Measurements from ENCODE around the gene TSSK6.

TSSK6 gene

GRCh38 chr19:19544257-19544953 lies 29.1 kb upstream of the TSSK6 start:
- Histone ChIP-seq H3K9ac (ENCODE audit: insufficient read length, low read depth) (no peak overlapping the region), H3K36me3 (ENCODE audit: insufficient read depth, insufficient read length, low read length) (peaks cover 42% of the 10 kb centered on the region), H3K4me1 (ENCODE audit: insufficient read depth, insufficient read length) (peaks cover 31% of the 10 kb centered on the region), H3K9me3 (ENCODE audit: insufficient read depth, low read length) (no peaks in the 10 kb centered on the region), H3K4me3 (ENCODE audit: insufficient read length, low read depth) (no peak overlapping the region), H3K27me3 (ENCODE audit: insufficient read depth, insufficient read length) (peaks cover 7% of the 10 kb centered on the region)
- no peak for TF ChIP-seq ZNF274 (IDR thresholded peaks at IDR 0.05; ENCODE audit: low read depth, low read length)
- no peak for TF ChIP-seq SUZ12 (IDR thresholded peaks at IDR 0.05; ENCODE audit: extremely low read depth, insufficient read depth, insufficient read length)
- no peak for TF ChIP-seq YY1 (IDR thresholded peaks at IDR 0.05; ENCODE audit: insufficient read depth, insufficient read length)
- no peak for DNase-seq (ENCODE audit: low read depth, low spot score)

GRCh38 chr19:19543640-19544039 lies 28.3 kb upstream of the TSSK6 start:
- H3K27me3 ChIP-seq (ENCODE audit: insufficient read depth, insufficient read length) = peaks cover 7% of the 10 kb centered on the region
- peaks cover 42% of the 10 kb centered on the region for H3K36me3 ChIP-seq (ENCODE audit: insufficient read depth, insufficient read length, low read length)
- peaks cover 35% of the 10 kb centered on the region for H3K4me1 ChIP-seq (ENCODE audit: insufficient read depth, insufficient read length)
- no peak for TF ChIP-seq SUZ12 (IDR thresholded peaks at IDR 0.05; ENCODE audit: extremely low read depth, insufficient read depth, insufficient read length)
- no peak for TF ChIP-seq ZNF274 (IDR thresholded peaks at IDR 0.05; ENCODE audit: low read depth, low read length)
- no peak for TF ChIP-seq YY1 (IDR thresholded peaks at IDR 0.05; ENCODE audit: insufficient read depth, insufficient read length)
- no peak for DNase-seq (ENCODE audit: low read depth, low spot score)
- no peak overlapping the region for H3K4me3 ChIP-seq (ENCODE audit: insufficient read length, low read depth)
- no peaks in the 10 kb centered on the region for H3K9me3 ChIP-seq (ENCODE audit: insufficient read depth, low read length)
- no peak overlapping the region for H3K9ac ChIP-seq (ENCODE audit: insufficient read length, low read depth)

- no peak for DNase-seq (ENCODE audit: low read depth, low spot score)
- Histone ChIP-seq H3K9ac (ENCODE audit: insufficient read length, low read depth) (no peak overlapping the region), H3K9me3 (ENCODE audit: insufficient read depth, low read length) (no peaks in the 10 kb centered on the region), H3K36me3 (ENCODE audit: insufficient read depth, insufficient read length, low read length) (peaks cover 42% of the 10 kb centered on the region), H3K4me3 (ENCODE audit: insufficient read length, low read depth) (no peak overlapping the region), H3K4me1 (ENCODE audit: insufficient read depth, insufficient read length) (peaks cover 37% of the 10 kb centered on the region), H3K27me3 (ENCODE audit: insufficient read depth, insufficient read length) (peaks cover 7% of the 10 kb centered on the region)
- TF ChIP-seq YY1 (IDR thresholded peaks at IDR 0.05; ENCODE audit: insufficient read depth, insufficient read length) = no peak
- no peak for TF ChIP-seq ZNF274 (IDR thresholded peaks at IDR 0.05; ENCODE audit: low read depth, low read length)
- TF ChIP-seq SUZ12 (IDR thresholded peaks at IDR 0.05; ENCODE audit: extremely low read depth, insufficient read depth, insufficient read length) = no peak
Measured at GRCh38 chr19:19543101-19543500, 27.8 kb upstream of the TSSK6 start.

GRCh38 chr19:19542507-19542906 lies 27.2 kb upstream of the TSSK6 start:
- Histone ChIP-seq H3K4me1 (ENCODE audit: insufficient read depth, insufficient read length) (peaks cover 37% of the 10 kb centered on the region), H3K36me3 (ENCODE audit: insufficient read depth, insufficient read length, low read length) (peaks cover 42% of the 10 kb centered on the region), H3K9ac (ENCODE audit: insufficient read length, low read depth) (no peak overlapping the region), H3K4me3 (ENCODE audit: insufficient read length, low read depth) (no peak overlapping the region), H3K9me3 (ENCODE audit: insufficient read depth, low read length) (no peaks in the 10 kb centered on the region), H3K27me3 (ENCODE audit: insufficient read depth, insufficient read length) (peaks cover 7% of the 10 kb centered on the region)
- no peak for DNase-seq (ENCODE audit: low read depth, low spot score)
- TF ChIP-seq SUZ12 (IDR thresholded peaks at IDR 0.05; ENCODE audit: extremely low read depth, insufficient read depth, insufficient read length) = no peak
- TF ChIP-seq YY1 (IDR thresholded peaks at IDR 0.05; ENCODE audit: insufficient read depth, insufficient read length) = no peak
- TF ChIP-seq ZNF274 (IDR thresholded peaks at IDR 0.05; ENCODE audit: low read depth, low read length) = no peak

- Histone ChIP-seq H3K9ac (ENCODE audit: insufficient read length, low read depth) (no peak overlapping the region), H3K4me3 (ENCODE audit: insufficient read length, low read depth) (no peak overlapping the region), H3K9me3 (ENCODE audit: insufficient read depth, low read length) (no peaks in the 10 kb centered on the region), H3K36me3 (ENCODE audit: insufficient read depth, insufficient read length, low read length) (peaks cover 39% of the 10 kb centered on the region), H3K4me1 (ENCODE audit: insufficient read depth, insufficient read length) (peaks cover 33% of the 10 kb centered on the region), H3K27me3 (ENCODE audit: insufficient read depth, insufficient read length) (peaks cover 7% of the 10 kb centered on the region)
- TF ChIP-seq YY1 (IDR thresholded peaks at IDR 0.05; ENCODE audit: insufficient read depth, insufficient read length) (no peak), ZNF274 (IDR thresholded peaks at IDR 0.05; ENCODE audit: low read depth, low read length) (no peak)
- DNase-seq (ENCODE audit: low read depth, low spot score) = no peak
Measured at GRCh38 chr19:19541616-19542015, 26.3 kb upstream of the TSSK6 start.

GRCh38 chr19:19540715-19541515 lies 25.6 kb upstream of the TSSK6 start:
- Histone ChIP-seq H3K36me3 (ENCODE audit: insufficient read depth, insufficient read length, low read length) (peaks cover 34% of the 10 kb centered on the region), H3K4me3 (ENCODE audit: insufficient read length, low read depth) (peak overlapping the region; percentile 28), H3K9ac (ENCODE audit: insufficient read length, low read depth) (peak overlapping the region; percentile 61), H3K27me3 (ENCODE audit: insufficient read depth, insufficient read length) (peaks cover 7% of the 10 kb centered on the region), H3K9me3 (ENCODE audit: insufficient read depth, low read length) (no peaks in the 10 kb centered on the region), H3K4me1 (ENCODE audit: insufficient read depth, insufficient read length) (peaks cover 29% of the 10 kb centered on the region)
- peak; percentile 94 for DNase-seq (ENCODE audit: low read depth, low spot score)
- TF ChIP-seq YY1 (IDR thresholded peaks at IDR 0.05; ENCODE audit: insufficient read depth, insufficient read length) = no peak
- TF ChIP-seq SUZ12 (IDR thresholded peaks at IDR 0.05; ENCODE audit: extremely low read depth, insufficient read depth, insufficient read length) = no peak
- TF ChIP-seq ZNF274 (IDR thresholded peaks at IDR 0.05; ENCODE audit: low read depth, low read length) = no peak

GRCh38 chr19:19540064-19540714 lies 24.8 kb upstream of the TSSK6 start:
- DNase-seq (ENCODE audit: low read depth, low spot score) = peak; percentile 68

More at GRCh38 chr19:19540064-19540714, 24.8 kb upstream of the TSSK6 start:
- Histone ChIP-seq H3K4me3 (ENCODE audit: insufficient read length, low read depth) (peak overlapping the region; percentile 28), H3K4me1 (ENCODE audit: insufficient read depth, insufficient read length) (peaks cover 29% of the 10 kb centered on the region), H3K27me3 (ENCODE audit: insufficient read depth, insufficient read length) (peaks cover 7% of the 10 kb centered on the region), H3K9me3 (ENCODE audit: insufficient read depth, low read length) (no peaks in the 10 kb centered on the region), H3K9ac (ENCODE audit: insufficient read length, low read depth) (peak overlapping the region; percentile 61), H3K36me3 (ENCODE audit: insufficient read depth, insufficient read length, low read length) (peaks cover 31% of the 10 kb centered on the region)
- TF ChIP-seq SUZ12 (IDR thresholded peaks at IDR 0.05; ENCODE audit: extremely low read depth, insufficient read depth, insufficient read length) (no peak), YY1 (IDR thresholded peaks at IDR 0.05; ENCODE audit: insufficient read depth, insufficient read length) (no peak), ZNF274 (IDR thresholded peaks at IDR 0.05; ENCODE audit: low read depth, low read length) (no peak)
